Parathyroid adenoma (tissue), 2 donors: ENCODE measurements around the gene EFCAB11.

ENCODE experiments used
- H2AFZ ChIP-seq: fragments of 300-600 bp; sonication (generic); one replicate; pipeline ENCODE4 v1.7.0; 2017; ENCODE audit warnings: antibody characterized with exemption, mild to moderate bottlenecking
- H3K27ac ChIP-seq: fragments of 300-600 bp; sonication (generic); one replicate; pipeline ENCODE4 v1.7.0; 2017
- H3K27me3 ChIP-seq: fragments of 300-600 bp; sonication (generic); one replicate; pipeline ENCODE4 v1.7.0; 2017; ENCODE audit warnings: low read length; ENCODE audit not compliant: control insufficient read depth, insufficient read depth
- H3K36me3 ChIP-seq: fragments of 300-600 bp; sonication (generic); one replicate; pipeline ENCODE4 v1.7.0; 2017; ENCODE audit warnings: low read length; ENCODE audit not compliant: control insufficient read depth, insufficient read depth
- H3K4me1 ChIP-seq: fragments of 300-600 bp; sonication (generic); one replicate; pipeline ENCODE4 v1.7.0; 2017; ENCODE audit warnings: control low read depth
- H3K4me2 ChIP-seq: fragments of 300-600 bp; sonication (generic); one replicate; pipeline ENCODE4 v1.7.0; 2017; ENCODE audit warnings: low read length
- H3K4me3 ChIP-seq: fragments of 300-600 bp; sonication (generic); one replicate; pipeline ENCODE4 v1.7.0; 2017; ENCODE audit warnings: low read depth, low read length
- H3K79me2 ChIP-seq: fragments of 300-600 bp; sonication (generic); one replicate; pipeline ENCODE4 v1.7.0; 2017; ENCODE audit warnings: control low read depth
- H3K9ac ChIP-seq: fragments of 300-600 bp; sonication (generic); one replicate; pipeline ENCODE4 v1.7.0; 2017; ENCODE audit warnings: mild to moderate bottlenecking
- H3K9me3 ChIP-seq: fragments of 300-600 bp; sonication (generic); one replicate; pipeline ENCODE4 v1.7.0; 2017; ENCODE audit warnings: low read length; ENCODE audit not compliant: control insufficient read depth
- CTCF ChIP-seq: fragments of 300-600 bp; sonication (generic); IDR thresholded peaks from one replicate; pipeline ENCODE4 v1.7.0; 2017; ENCODE audit warnings: antibody characterized with exemption, mild to moderate bottlenecking
- donor health status: primary hyperparathyroidism.

EFCAB11 gene

GRCh38 chr14:89856871-89857345 is 97.6 kb downstream of the EFCAB11 start:
- H3K4me1 ChIP-seq, result no peaks in the 10 kb centered on the region
- no peaks in the 10 kb centered on the region for H3K79me2 ChIP-seq
- no peaks in the 10 kb centered on the region for H3K36me3 ChIP-seq
- no peaks in the 10 kb centered on the region for H3K9me3 ChIP-seq
- no peak overlapping the region for H3K4me2 ChIP-seq
- no peak overlapping the region for H3K9ac ChIP-seq
- TF ChIP-seq CTCF, result no peak
- H3K27me3 ChIP-seq, result no peaks in the 10 kb centered on the region
- H3K27ac ChIP-seq, result no peak overlapping the region
- no peak overlapping the region for H3K4me3 ChIP-seq
- H2AFZ ChIP-seq, result no peak overlapping the region

DNA sequence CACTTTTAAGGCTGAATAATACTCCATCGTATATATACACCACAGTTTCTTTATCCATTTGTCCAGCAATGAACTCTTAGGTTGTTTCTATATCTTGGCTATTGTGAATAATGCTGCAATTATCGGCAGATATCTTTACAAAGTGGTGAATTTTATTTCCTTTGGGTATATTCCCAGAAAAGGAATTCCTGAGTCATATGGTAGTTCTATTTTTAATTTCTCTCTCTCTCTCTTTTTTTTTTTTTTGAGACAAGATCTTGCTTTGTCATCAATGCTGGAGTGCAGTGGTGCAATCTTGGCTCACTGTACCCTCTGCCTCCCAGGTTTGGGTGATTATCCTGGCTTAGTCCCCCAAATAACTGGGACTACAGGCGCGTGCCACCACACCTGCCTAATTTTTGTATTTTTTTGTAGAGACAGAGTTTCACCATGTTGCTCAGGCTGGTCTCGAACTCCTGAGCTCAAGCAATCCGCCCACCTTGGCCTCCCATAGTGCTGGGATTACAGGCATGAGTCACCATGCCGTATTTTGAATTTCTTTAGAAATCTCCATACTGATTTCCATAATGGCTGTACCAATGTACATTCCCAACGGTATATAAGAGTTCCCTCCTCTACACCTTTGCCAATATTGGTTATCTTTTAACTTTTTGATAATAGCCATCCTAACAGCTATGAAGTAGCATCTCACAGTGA is 98.4 kb downstream of the EFCAB11 start:
- H3K27ac ChIP-seq, result no peak overlapping the region
- H2AFZ ChIP-seq, result no peak overlapping the region
- H3K4me3 ChIP-seq, result no peak overlapping the region
- TF ChIP-seq CTCF, result no peak
- no peak overlapping the region for H3K4me2 ChIP-seq
- H3K9ac ChIP-seq, result no peak overlapping the region
- no peaks in the 10 kb centered on the region for H3K79me2 ChIP-seq
- H3K27me3 ChIP-seq, result no peaks in the 10 kb centered on the region
- no peaks in the 10 kb centered on the region for H3K9me3 ChIP-seq
- no peaks in the 10 kb centered on the region for H3K4me1 ChIP-seq
- no peaks in the 10 kb centered on the region for H3K36me3 ChIP-seq

DNA sequence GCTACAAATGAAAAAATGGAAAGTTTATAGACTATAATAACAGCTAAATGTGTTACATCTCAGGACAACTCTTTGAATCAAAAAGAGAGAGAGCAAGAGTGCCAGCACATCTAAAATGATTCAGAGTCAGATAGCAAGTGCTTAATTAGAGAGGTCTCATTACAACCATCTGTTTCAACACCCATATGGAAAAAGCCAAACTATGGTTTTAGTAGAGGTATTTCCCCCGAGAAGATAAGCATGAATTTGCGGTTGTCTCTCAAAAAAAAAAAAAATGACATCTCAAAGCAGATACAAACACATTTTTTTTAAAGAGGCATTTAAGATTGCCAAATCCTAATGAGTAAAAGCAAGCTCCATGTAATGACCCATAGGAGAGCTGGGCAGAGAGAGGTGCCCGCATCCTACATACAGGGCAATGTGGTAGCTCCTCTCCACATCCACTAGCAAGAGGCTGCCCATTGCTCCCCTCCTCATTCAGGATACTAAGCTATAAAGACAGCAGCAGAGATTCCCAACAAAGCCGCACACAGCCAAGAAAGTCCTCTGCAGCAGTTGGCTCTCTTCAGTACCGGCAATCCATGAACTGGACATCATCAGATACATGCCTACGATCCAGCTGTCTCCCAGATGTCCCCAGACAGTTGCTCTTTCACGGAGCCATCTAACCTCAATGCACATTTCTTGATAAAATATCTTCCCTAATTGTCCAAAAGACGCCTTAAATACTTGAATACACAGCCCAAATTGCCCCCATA is 100.4 kb downstream of the EFCAB11 start:
- Histone ChIP-seq H3K4me2 (no peak overlapping the region), H3K4me1 (no peaks in the 10 kb centered on the region), H3K27ac (no peak overlapping the region), H3K36me3 (no peaks in the 10 kb centered on the region), H2AFZ (no peak overlapping the region), H3K27me3 (no peaks in the 10 kb centered on the region), H3K9ac (no peak overlapping the region), H3K79me2 (no peaks in the 10 kb centered on the region), H3K4me3 (no peak overlapping the region), H3K9me3 (no peaks in the 10 kb centered on the region)
- TF ChIP-seq CTCF, result no peak

DNA sequence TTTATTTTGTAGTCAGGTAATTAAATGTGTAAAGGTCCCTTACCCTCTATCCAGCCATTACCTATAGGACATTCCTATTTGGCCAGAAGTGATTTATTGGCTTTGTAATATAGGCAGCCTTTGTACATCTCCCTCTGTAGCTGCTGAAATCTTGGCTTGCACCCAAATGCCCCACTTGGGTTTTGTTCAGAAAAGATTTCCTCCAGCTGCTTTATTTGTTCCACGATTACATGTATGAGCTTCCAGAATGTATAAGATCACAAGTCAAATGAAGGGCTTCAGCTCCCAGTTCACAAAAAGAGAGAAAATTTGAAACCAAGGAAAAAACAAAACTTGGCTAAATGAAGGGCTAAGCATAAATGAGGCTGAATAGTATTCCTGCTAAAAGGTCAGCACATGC is 103.4 kb downstream of the EFCAB11 start:
- H3K9ac ChIP-seq, result no peak overlapping the region
- H3K4me3 ChIP-seq, result no peak overlapping the region
- no peaks in the 10 kb centered on the region for H3K36me3 ChIP-seq
- no peak for TF ChIP-seq CTCF
- H3K4me2 ChIP-seq, result no peak overlapping the region
- H2AFZ ChIP-seq, result no peak overlapping the region
- H3K4me1 ChIP-seq, result no peaks in the 10 kb centered on the region
- H3K27me3 ChIP-seq, result no peaks in the 10 kb centered on the region
- no peak overlapping the region for H3K27ac ChIP-seq
- no peaks in the 10 kb centered on the region for H3K9me3 ChIP-seq
- no peaks in the 10 kb centered on the region for H3K79me2 ChIP-seq
